ENCODE measurements around the gene FARSA. TPM values are rescaled to one million over a fixed set of nuclear protein-coding genes. Genes with fewer than 3 reads are reported as not detected.

FARSA gene
- total and polyA plus RNA-seq, 2 of the 4 experiments (the other 2 are of a cell fraction), result 49.3 to 80.9 TPM

DNA sequence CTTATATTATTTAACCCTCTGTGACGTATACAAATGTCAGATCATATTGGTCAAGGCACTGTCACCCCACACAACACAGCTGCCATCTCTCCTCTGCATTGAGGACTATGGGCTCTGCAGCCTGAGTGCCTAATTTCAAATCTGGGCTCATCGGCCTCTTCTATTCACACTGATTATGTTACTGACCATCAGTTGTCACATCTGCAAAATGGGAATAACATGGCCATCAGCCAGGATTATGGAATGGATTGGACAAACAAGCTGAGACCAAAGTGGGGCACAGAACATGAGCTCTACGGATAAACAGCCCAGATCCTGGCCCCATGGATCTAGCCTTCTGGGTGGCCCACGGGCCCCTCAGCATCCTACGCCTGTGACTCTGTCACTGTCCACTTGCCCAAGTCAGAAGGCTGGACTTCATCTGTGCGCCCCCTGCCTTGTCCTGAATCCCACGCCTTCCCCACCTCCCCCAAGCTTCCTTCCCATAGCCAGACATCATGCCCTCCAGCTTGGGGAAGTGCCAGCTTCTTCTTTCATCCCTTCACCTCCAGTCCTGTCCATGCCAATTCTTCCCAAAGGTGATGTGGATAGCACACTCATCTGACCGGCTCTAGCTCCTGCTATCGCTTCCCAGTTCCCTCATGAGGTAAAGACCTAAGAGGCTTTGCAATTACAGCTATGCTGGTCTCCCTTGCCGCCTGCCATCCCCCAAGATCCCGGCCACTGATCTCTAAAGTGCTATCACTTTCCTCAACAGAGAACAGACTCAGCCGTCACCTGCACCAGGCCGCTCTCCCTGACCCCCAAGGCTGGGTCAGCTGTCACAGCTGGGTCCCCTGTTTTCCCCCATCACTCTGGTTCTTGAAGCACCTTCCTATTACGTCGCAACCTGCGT is 872 bp downstream of the FARSA start:
- H4K20me1 ChIP-seq (ENCODE audit: insufficient read depth, low read length), result peaks cover 18% of the 10 kb centered on the region
- no TSS peak for BruUV-seq (replicated peaks)
- peak overlapping the region; percentile 73; the same call in 1 of the 2 replicates for H3K56ac ChIP-seq (ENCODE audit: extremely low read depth, insufficient read depth, low read length)
- peak overlapping the region; percentile 100 for H2AK9ac ChIP-seq (replicated peaks; ENCODE audit: low read depth, low read length, poor library complexity)
- H3K4me3 ChIP-seq (ENCODE audit: insufficient read depth, low read depth, low read length), result peak overlapping the region; percentile 91
- no peak for DNase-seq
- peak overlapping the region; percentile 74 for H4K5ac ChIP-seq (ENCODE audit: low read depth, low read length)
- H3K4ac ChIP-seq (ENCODE audit: low read depth, low read length), result peak overlapping the region; percentile 93
- peak overlapping the region; percentile 25; the same call in 1 of the 2 replicates for H2BK120ac ChIP-seq (ENCODE audit: low read depth, low read length)
- H3K27ac ChIP-seq (ENCODE audit: insufficient read depth, low read length), result peak overlapping the region; percentile 80
- H2BK20ac ChIP-seq (ENCODE audit: low read depth, low read length), result no peak overlapping the region
- in situ Hi-C loops (cut with MboI; ENCODE audit: low sequenced_read_pairs) (no loop called here), dilution Hi-C loops (cut with HindIII; ENCODE audit: low sequenced_read_pairs, unreplicated experiment) (no loop called here), intact Hi-C loops (cut with micrococcal nuclease) (no loop called here)
- H4K8ac ChIP-seq (ENCODE audit: low read depth in 2 of 2, low read length in 2 of 2), result peak overlapping the region; percentile 44 to 96
- H4K91ac ChIP-seq (ENCODE audit: insufficient read depth, low read depth, low read length), result peak overlapping the region; percentile 73
- ChIA-PET POLR2A (ENCODE audit: unreplicated experiment) (interaction anchor here (1.0 kb wide), 1 partner anchor 12 kb away, joined by 4 read pairs; no protein-coding TSS in a partner anchor), CTCF (no interaction called here)
- peak overlapping the region; percentile 93 for H3K23ac ChIP-seq (ENCODE audit: low read depth, low read length)
- H2BK15ac ChIP-seq (ENCODE audit: low read depth, low read length), result no peak overlapping the region
- H3K9me1 ChIP-seq (ENCODE audit: insufficient read depth, low read length), result peaks cover 11% of the 10 kb centered on the region
- H3K79me1 ChIP-seq (ENCODE audit: low read depth in 1 of 2, low read length in 2 of 2), result peaks cover 8 to 52% of the 10 kb centered on the region in 2 experiments; a peak in 3 of 4 replicates
- WGBS, 2 experiments (ENCODE audit: extremely low coverage in 2 of 2, insufficient read length in 1 of 2), result 7% methylated on average over 8 of the region's 16 CpGs; no CpG with 5 or more reads in 1 of the 2 experiments
- peak overlapping the region; percentile 93 for H2AK5ac ChIP-seq (ENCODE audit: low read depth, low read length)
- H3K9me3 ChIP-seq (ENCODE audit: control insufficient read depth, insufficient read depth, low read length), result no peaks in the 10 kb centered on the region
- H3K14ac ChIP-seq (replicated peaks; ENCODE audit: low read depth, low read length), result peak overlapping the region; percentile 97
- no peak; the same call in 1 of the 2 replicates for ATAC-seq (ENCODE audit: low read depth)
- H3K18ac ChIP-seq (ENCODE audit: low read depth, low read length), result no peak overlapping the region
- peaks cover 25% of the 10 kb centered on the region for H3K36me3 ChIP-seq (ENCODE audit: control insufficient read depth, insufficient read depth, low read length)
- peak overlapping the region; percentile 97 for H2AFZ ChIP-seq (replicated peaks; ENCODE audit: low read length, poor library complexity)
- peak overlapping the region; percentile 82 for H2BK5ac ChIP-seq (ENCODE audit: low read depth, low read length, poor library complexity, severe bottlenecking)
- H3K4me2 ChIP-seq (ENCODE audit: low read depth, low read length), result peak overlapping the region; percentile 93
- H3K9ac ChIP-seq (ENCODE audit: low read depth, low read length), result peak overlapping the region; percentile 92
- H3K4me1 ChIP-seq (ENCODE audit: control insufficient read depth, insufficient read depth, low read length), result peaks cover 9% of the 10 kb centered on the region
- H3K27me3 ChIP-seq (ENCODE audit: control insufficient read depth, insufficient read depth, low read length), result no peaks in the 10 kb centered on the region
- TF ChIP-seq BHLHE40 (IDR thresholded peaks at IDR 0.05; ENCODE audit: low read depth, low read length), result no peak
- no peak for TF ChIP-seq MXI1 (IDR thresholded peaks at IDR 0.05; ENCODE audit: borderline replicate concordance, low read depth, low read length)
- TF ChIP-seq, protein P1, sequence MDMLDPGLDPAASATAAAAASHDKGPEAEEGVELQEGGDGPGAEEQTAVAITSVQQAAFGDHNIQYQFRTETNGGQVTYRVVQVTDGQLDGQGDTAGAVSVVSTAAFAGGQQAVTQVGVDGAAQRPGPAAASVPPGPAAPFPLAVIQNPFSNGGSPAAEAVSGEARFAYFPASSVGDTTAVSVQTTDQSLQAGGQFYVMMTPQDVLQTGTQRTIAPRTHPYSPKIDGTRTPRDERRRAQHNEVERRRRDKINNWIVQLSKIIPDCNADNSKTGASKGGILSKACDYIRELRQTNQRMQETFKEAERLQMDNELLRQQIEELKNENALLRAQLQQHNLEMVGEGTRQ (IDR thresholded peaks at IDR 0.05; ENCODE audit: low read depth, low read length), result no peak
- TF ChIP-seq MAFK (IDR thresholded peaks at IDR 0.05; ENCODE audit: low read depth, low read length), result no peak
- no peak for TF ChIP-seq RAD21 (IDR thresholded peaks at IDR 0.05; ENCODE audit: low read length)
- TF ChIP-seq MAZ (IDR thresholded peaks at IDR 0.05; ENCODE audit: borderline replicate concordance, low read depth, low read length), result no peak
- TF ChIP-seq CHD1 (IDR thresholded peaks at IDR 0.05; ENCODE audit: low read depth, low read length), result no peak
- TF ChIP-seq, protein P2, sequence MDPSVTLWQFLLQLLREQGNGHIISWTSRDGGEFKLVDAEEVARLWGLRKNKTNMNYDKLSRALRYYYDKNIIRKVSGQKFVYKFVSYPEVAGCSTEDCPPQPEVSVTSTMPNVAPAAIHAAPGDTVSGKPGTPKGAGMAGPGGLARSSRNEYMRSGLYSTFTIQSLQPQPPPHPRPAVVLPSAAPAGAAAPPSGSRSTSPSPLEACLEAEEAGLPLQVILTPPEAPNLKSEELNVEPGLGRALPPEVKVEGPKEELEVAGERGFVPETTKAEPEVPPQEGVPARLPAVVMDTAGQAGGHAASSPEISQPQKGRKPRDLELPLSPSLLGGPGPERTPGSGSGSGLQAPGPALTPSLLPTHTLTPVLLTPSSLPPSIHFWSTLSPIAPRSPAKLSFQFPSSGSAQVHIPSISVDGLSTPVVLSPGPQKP (IDR thresholded peaks at IDR 0.05; ENCODE audit: borderline replicate concordance, low read depth, low read length), result no peak
- no peak for TF ChIP-seq CEBPB (IDR thresholded peaks at IDR 0.05; ENCODE audit: low read depth, low read length)
- TF ChIP-seq, protein P3, sequence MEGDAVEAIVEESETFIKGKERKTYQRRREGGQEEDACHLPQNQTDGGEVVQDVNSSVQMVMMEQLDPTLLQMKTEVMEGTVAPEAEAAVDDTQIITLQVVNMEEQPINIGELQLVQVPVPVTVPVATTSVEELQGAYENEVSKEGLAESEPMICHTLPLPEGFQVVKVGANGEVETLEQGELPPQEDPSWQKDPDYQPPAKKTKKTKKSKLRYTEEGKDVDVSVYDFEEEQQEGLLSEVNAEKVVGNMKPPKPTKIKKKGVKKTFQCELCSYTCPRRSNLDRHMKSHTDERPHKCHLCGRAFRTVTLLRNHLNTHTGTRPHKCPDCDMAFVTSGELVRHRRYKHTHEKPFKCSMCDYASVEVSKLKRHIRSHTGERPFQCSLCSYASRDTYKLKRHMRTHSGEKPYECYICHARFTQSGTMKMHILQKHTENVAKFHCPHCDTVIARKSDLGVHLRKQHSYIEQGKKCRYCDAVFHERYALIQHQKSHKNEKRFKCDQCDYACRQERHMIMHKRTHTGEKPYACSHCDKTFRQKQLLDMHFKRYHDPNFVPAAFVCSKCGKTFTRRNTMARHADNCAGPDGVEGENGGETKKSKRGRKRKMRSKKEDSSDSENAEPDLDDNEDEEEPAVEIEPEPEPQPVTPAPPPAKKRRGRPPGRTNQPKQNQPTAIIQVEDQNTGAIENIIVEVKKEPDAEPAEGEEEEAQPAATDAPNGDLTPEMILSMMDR (conservative IDR thresholded peaks at IDR 0.05; ENCODE audit: low read depth, low read length), result no peak

Data from IMR-90 (cell line).